Ishikawa (cell line): Measurements from ENCODE around the gene GYG1.

Experiments
- CEBPB ChIP-seq: IDR thresholded peaks from 2 replicates; pipeline ENCODE4 v1.6.1; 2012
- CREB1 ChIP-seq: IDR thresholded peaks from 2 replicates; pipeline ENCODE4 v1.6.1; 2012; ENCODE audit warnings: low read depth
- EGR1 ChIP-seq: IDR thresholded peaks from 2 replicates; pipeline ENCODE4 v1.6.1; 2012
- EP300 ChIP-seq: IDR thresholded peaks from 2 replicates; pipeline ENCODE4 v1.6.1; 2012; ENCODE audit warnings: borderline replicate concordance
- FOXM1 ChIP-seq: IDR thresholded peaks from 2 replicates; pipeline ENCODE4 v1.6.1; 2012; ENCODE audit warnings: low read depth, borderline replicate concordance
- NFIC ChIP-seq: IDR thresholded peaks from 2 replicates; pipeline ENCODE4 v1.6.1; 2012
- RAD21 ChIP-seq: IDR thresholded peaks from 2 replicates; pipeline ENCODE4 v1.6.1; 2012; ENCODE audit warnings: low read depth
- TAF1 ChIP-seq: IDR thresholded peaks from 2 replicates; pipeline ENCODE4 v1.6.1; 2012; ENCODE audit warnings: low read depth, mild to moderate bottlenecking
- TCF12 ChIP-seq: IDR thresholded peaks from 2 replicates; pipeline ENCODE4 v1.6.1; 2012; ENCODE audit warnings: low read depth
- TEAD4 ChIP-seq: IDR thresholded peaks from 2 replicates; pipeline ENCODE4 v1.6.1; 2012
- YY1 ChIP-seq: IDR thresholded peaks from 2 replicates; pipeline ENCODE4 v1.6.1; 2012; ENCODE audit warnings: low read depth
- ZBTB7A ChIP-seq: IDR thresholded peaks from 2 replicates; pipeline ENCODE4 v1.6.1; 2012; ENCODE audit warnings: low read depth
- TF ChIP-seq, protein P1 (sequence below): IDR thresholded peaks from 2 replicates; pipeline ENCODE4 v1.6.1; 2012
- TF ChIP-seq, protein P2 (sequence below): IDR thresholded peaks from 2 replicates; pipeline ENCODE4 v1.6.1; 2012
- TF ChIP-seq, protein P3 (sequence below): IDR thresholded peaks from 2 replicates; pipeline ENCODE4 v1.6.1; 2012; ENCODE audit warnings: low read depth, mild to moderate bottlenecking

The GYG1 gene

DNA sequence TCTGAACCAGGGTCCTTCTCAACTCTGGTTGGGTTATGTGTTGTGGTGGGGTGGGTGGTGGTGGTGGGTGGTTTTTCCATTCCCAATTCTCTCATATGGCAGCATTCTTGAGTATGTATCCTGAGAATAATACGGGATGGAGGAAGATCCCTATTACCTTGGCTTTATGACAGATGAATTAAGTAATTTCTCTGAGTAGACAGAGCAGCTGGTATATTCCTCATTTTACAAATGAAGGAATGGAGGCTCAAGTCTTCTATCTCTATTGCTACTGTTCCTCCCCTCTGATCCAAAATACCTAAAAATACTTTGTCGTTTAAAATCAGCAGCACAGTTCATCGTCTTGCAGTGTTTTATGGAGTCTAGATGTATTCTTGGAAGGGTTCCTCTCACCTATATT lies 10.4 kb downstream of the GYG1 start:
- TF ChIP-seq RAD21 (no peak), EGR1 (no peak), CREB1 (no peak), FOXM1 (no peak), ZBTB7A (no peak), TCF12 (no peak), CEBPB (no peak), NFIC (no peak), TEAD4 (no peak), TAF1 (no peak), EP300 (no peak), YY1 (no peak)
- TF ChIP-seq, protein P1, sequence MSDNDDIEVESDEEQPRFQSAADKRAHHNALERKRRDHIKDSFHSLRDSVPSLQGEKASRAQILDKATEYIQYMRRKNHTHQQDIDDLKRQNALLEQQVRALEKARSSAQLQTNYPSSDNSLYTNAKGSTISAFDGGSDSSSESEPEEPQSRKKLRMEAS = no peak
- TF ChIP-seq, protein P2, sequence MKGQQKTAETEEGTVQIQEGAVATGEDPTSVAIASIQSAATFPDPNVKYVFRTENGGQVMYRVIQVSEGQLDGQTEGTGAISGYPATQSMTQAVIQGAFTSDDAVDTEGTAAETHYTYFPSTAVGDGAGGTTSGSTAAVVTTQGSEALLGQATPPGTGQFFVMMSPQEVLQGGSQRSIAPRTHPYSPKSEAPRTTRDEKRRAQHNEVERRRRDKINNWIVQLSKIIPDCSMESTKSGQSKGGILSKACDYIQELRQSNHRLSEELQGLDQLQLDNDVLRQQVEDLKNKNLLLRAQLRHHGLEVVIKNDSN = no peak
- TF ChIP-seq, protein P3, sequence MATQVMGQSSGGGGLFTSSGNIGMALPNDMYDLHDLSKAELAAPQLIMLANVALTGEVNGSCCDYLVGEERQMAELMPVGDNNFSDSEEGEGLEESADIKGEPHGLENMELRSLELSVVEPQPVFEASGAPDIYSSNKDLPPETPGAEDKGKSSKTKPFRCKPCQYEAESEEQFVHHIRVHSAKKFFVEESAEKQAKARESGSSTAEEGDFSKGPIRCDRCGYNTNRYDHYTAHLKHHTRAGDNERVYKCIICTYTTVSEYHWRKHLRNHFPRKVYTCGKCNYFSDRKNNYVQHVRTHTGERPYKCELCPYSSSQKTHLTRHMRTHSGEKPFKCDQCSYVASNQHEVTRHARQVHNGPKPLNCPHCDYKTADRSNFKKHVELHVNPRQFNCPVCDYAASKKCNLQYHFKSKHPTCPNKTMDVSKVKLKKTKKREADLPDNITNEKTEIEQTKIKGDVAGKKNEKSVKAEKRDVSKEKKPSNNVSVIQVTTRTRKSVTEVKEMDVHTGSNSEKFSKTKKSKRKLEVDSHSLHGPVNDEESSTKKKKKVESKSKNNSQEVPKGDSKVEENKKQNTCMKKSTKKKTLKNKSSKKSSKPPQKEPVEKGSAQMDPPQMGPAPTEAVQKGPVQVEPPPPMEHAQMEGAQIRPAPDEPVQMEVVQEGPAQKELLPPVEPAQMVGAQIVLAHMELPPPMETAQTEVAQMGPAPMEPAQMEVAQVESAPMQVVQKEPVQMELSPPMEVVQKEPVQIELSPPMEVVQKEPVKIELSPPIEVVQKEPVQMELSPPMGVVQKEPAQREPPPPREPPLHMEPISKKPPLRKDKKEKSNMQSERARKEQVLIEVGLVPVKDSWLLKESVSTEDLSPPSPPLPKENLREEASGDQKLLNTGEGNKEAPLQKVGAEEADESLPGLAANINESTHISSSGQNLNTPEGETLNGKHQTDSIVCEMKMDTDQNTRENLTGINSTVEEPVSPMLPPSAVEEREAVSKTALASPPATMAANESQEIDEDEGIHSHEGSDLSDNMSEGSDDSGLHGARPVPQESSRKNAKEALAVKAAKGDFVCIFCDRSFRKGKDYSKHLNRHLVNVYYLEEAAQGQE = no peak

DNA sequence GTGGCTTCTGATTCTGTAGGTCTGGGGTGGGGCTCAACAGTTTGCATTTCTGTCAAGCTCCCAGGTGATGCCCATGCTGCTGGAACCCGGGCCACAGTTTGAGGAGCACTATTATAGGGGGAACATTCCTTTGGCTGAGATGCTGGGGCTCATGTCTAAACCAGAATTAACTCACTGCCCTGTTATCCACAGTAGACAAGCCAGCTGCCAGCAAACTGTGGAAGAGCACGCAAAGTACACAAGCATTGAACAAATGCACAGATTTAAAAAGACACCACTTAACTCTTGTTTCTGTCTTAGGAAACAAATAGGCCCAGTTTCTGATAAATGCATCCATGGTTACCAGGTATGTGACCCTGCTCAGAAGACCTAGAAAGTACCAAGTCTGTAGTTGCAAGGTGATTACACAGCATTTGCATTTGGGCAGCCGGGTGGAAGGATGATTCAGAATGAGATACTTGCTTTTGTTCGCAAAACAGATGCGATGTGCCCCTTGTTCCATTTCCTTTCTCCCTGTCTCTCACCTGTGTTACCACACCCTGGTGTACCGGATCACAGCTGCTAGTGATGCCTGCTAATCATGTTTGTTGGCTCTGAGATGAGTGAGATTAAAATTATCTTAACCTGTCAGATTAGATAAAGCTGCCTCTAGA lies 12.4 kb downstream of the GYG1 start:
- TF ChIP-seq YY1 (no peak), CREB1 (no peak), TAF1 (no peak), CEBPB (no peak), TCF12 (no peak), NFIC (no peak), FOXM1 (no peak), TEAD4 (no peak), EP300 (no peak), RAD21 (no peak), EGR1 (no peak), ZBTB7A (no peak)
- TF ChIP-seq, protein P3 = no peak
- TF ChIP-seq, protein P1 = no peak
- TF ChIP-seq, protein P2 = no peak

GRCh38 chr3:149004622-149005021 lies 13.3 kb downstream of the GYG1 start:
- TF ChIP-seq, protein P2 = no peak
- TF ChIP-seq EGR1 = no peak
- no peak for TF ChIP-seq RAD21
- no peak for TF ChIP-seq NFIC
- no peak for TF ChIP-seq ZBTB7A
- no peak for TF ChIP-seq TEAD4
- TF ChIP-seq, protein P1 = no peak
- no peak for TF ChIP-seq CREB1
- TF ChIP-seq, protein P3 = no peak
- no peak for TF ChIP-seq TCF12
- TF ChIP-seq CEBPB = no peak
- TF ChIP-seq EP300 = no peak
- no peak for TF ChIP-seq FOXM1

DNA sequence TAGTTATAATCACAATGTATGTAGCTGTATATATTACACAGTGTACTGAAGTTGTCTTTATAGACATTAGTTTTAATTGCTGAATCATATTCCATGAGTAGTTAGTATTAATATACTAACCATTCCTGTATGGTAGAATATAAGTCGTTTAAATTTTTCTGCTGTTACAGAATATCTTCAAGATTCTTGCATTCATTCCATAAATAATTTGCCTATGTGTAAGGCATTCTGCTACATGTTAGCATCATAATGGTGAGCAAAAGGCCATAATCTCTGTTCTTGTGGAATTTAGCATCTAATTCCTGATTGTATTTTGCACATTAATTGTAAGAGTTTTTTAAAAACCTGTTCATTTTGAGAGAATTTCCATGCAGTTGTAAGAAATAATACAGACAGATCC lies 14.1 kb downstream of the GYG1 start:
- TF ChIP-seq EGR1 = no peak
- TF ChIP-seq CEBPB = no peak
- no peak for TF ChIP-seq TCF12
- no peak for TF ChIP-seq TAF1
- TF ChIP-seq RAD21 = no peak
- no peak for TF ChIP-seq EP300
- TF ChIP-seq CREB1 = no peak
- no peak for TF ChIP-seq NFIC
- TF ChIP-seq, protein P2 = no peak
- TF ChIP-seq TEAD4 = no peak
- no peak for TF ChIP-seq YY1
- TF ChIP-seq, protein P3 = no peak
- TF ChIP-seq, protein P1 = no peak
- TF ChIP-seq FOXM1 = no peak
- TF ChIP-seq ZBTB7A = no peak
